ENCODE results near the gene GLTPD2.

Gene GLTPD2

DNA sequence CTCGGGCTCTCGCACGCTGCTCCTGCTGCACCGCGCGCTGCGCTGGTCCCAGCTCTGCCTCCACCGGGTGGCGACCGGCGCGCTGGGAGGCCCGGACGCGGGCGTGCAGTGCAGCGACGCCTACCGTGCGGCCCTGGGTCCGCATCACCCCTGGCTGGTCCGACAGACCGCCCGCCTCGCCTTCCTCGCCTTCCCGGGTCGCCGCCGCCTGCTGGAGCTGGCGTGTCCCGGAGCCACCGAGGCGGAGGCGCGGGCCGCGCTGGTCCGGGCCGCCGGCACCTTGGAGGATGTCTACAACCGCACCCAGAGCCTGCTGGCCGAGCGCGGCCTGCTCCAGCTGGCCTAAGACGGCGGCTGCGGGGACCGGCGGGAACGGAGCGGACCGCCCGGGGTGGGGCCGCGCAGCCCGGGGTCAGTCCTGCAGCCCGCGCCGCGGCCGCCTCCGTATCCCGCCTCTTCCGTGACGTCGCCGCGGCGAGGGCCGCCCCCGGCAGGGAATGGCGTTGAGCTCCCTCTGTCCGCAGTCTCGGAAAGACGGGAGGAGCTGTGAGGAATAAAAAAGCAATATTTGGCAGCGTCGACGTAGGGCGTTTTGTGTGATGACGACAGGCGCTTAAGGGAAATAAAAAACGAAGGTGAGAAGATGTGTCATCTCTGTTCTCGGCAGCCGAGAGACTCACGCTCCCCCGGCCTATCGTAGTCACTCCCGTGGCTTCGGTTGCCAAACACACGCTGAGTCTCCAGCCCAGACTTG is 1.4 kb downstream of the GLTPD2 start:
- peak; percentile 71 to 74 for DNase-seq (ENCODE audit: low read depth in 1 of 2, low spot score in 1 of 2)
- Histone ChIP-seq H3K27ac (replicated peaks) (no peak overlapping the region), H3K27me3 (ENCODE audit: insufficient read depth, poor library complexity, severe bottlenecking) (peaks cover 13% of the 10 kb centered on the region), H3K4me3 (replicated peaks; ENCODE audit: insufficient read depth, low read length) (peak overlapping the region; percentile 42)
- TF ChIP-seq POLR2AphosphoS5 (IDR thresholded peaks at IDR 0.05; ENCODE audit: low read depth): peak; percentile 19; the same call in 1 of the 2 replicates
- TF ChIP-seq, protein P1, sequence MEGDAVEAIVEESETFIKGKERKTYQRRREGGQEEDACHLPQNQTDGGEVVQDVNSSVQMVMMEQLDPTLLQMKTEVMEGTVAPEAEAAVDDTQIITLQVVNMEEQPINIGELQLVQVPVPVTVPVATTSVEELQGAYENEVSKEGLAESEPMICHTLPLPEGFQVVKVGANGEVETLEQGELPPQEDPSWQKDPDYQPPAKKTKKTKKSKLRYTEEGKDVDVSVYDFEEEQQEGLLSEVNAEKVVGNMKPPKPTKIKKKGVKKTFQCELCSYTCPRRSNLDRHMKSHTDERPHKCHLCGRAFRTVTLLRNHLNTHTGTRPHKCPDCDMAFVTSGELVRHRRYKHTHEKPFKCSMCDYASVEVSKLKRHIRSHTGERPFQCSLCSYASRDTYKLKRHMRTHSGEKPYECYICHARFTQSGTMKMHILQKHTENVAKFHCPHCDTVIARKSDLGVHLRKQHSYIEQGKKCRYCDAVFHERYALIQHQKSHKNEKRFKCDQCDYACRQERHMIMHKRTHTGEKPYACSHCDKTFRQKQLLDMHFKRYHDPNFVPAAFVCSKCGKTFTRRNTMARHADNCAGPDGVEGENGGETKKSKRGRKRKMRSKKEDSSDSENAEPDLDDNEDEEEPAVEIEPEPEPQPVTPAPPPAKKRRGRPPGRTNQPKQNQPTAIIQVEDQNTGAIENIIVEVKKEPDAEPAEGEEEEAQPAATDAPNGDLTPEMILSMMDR (IDR thresholded peaks at IDR 0.05; ENCODE audit: insufficient read depth, low read length): no peak

- no peak for DNase-seq (ENCODE audit: low read depth in 1 of 2, low spot score in 1 of 2)
- TF ChIP-seq POLR2AphosphoS5 (IDR thresholded peaks at IDR 0.05; ENCODE audit: low read depth): no peak
- TF ChIP-seq REST (IDR thresholded peaks at IDR 0.05; ENCODE audit: insufficient replicate concordance, low read depth): no peak
- TF ChIP-seq, protein P1 (IDR thresholded peaks at IDR 0.05; ENCODE audit: insufficient read depth, low read length): no peak
- TF ChIP-seq GABPA (IDR thresholded peaks at IDR 0.05; ENCODE audit: low read depth): no peak
- TF ChIP-seq SPI1 (IDR thresholded peaks at IDR 0.05; ENCODE audit: borderline replicate concordance, low read depth): no peak
- H3K4me3 ChIP-seq (replicated peaks; ENCODE audit: insufficient read depth, low read length): peak overlapping the region; percentile 42
- H3K27ac ChIP-seq (replicated peaks): no peak overlapping the region
- peaks cover 8% of the 10 kb centered on the region for H3K27me3 ChIP-seq (ENCODE audit: insufficient read depth, poor library complexity, severe bottlenecking)
Observed at GRCh38 chr17:4790705-4791088, 1.9 kb downstream of the GLTPD2 start.

- no peak for DNase-seq (ENCODE audit: low read depth in 1 of 2, low spot score in 1 of 2)
- Histone ChIP-seq H3K27me3 (ENCODE audit: insufficient read depth, poor library complexity, severe bottlenecking) (no peaks in the 10 kb centered on the region), H3K27ac (replicated peaks) (no peak overlapping the region; the same call in 1 of the 2 replicates), H3K4me3 (replicated peaks; ENCODE audit: insufficient read depth, low read length) (no peak overlapping the region)
- no peak for TF ChIP-seq SPI1 (IDR thresholded peaks at IDR 0.05; ENCODE audit: borderline replicate concordance, low read depth)
- TF ChIP-seq POLR2AphosphoS5 (IDR thresholded peaks at IDR 0.05; ENCODE audit: low read depth): no peak
Observed at GRCh38 chr17:4795168-4795567, 6.4 kb downstream of the GLTPD2 start.

- H3K4me3 ChIP-seq (replicated peaks; ENCODE audit: insufficient read depth, low read length): peak overlapping the region; percentile 91
- TF ChIP-seq GABPA (IDR thresholded peaks at IDR 0.05; ENCODE audit: low read depth) (no peak), POLR2AphosphoS5 (IDR thresholded peaks at IDR 0.05; ENCODE audit: low read depth) (no peak), SPI1 (IDR thresholded peaks at IDR 0.05; ENCODE audit: borderline replicate concordance, low read depth) (no peak), REST (IDR thresholded peaks at IDR 0.05; ENCODE audit: insufficient replicate concordance, low read depth) (no peak)
- TF ChIP-seq, protein P1 (IDR thresholded peaks at IDR 0.05; ENCODE audit: insufficient read depth, low read length): no peak
- peak in 1 of 2 experiments; percentile 4 for DNase-seq (ENCODE audit: low read depth in 1 of 2, low spot score in 1 of 2)
- H3K27me3 ChIP-seq (ENCODE audit: insufficient read depth, poor library complexity, severe bottlenecking): no peaks in the 10 kb centered on the region
- H3K27ac ChIP-seq (replicated peaks): peak overlapping the region; percentile 58
Observed at GRCh38 chr17:4796552-4796920, 7.8 kb downstream of the GLTPD2 start.
